Loucy (cell line): ENCODE results near the gene ZNF268.

Source experiments
- CTCF ChIP-seq: fragments of 200-600 bp; sonication (generic); conservative IDR thresholded peaks from 2 replicates; pipeline ENCODE4 v1.5.1; 2014; ENCODE audit warnings: mild to moderate bottlenecking, antibody characterized with exemption, low read length
- EZH2phosphoT487 ChIP-seq: fragments of 200-600 bp; IDR thresholded peaks from 2 replicates; pipeline ENCODE4 v1.6.1; 2018; ENCODE audit warnings: antibody characterized with exemption, mild to moderate bottlenecking, moderate library complexity, borderline replicate concordance

GRCh38 chr12:133174901-133175300 is 6.4 kb upstream of the ZNF268 start:
- no peak for TF ChIP-seq CTCF
- TF ChIP-seq EZH2phosphoT487, result no peak
